ENCODE measurements around the gene SRRM1. TPM values are rescaled to one million over a fixed set of nuclear protein-coding genes. Genes with fewer than 3 reads are reported as not detected.

SRRM1 gene
- total and polyA plus RNA-seq, 10 of the 15 experiments (the other 5 are each of a cell fraction or from before 2014, with no cell fraction given): 36.8 to 285 (median 126) TPM

DNA sequence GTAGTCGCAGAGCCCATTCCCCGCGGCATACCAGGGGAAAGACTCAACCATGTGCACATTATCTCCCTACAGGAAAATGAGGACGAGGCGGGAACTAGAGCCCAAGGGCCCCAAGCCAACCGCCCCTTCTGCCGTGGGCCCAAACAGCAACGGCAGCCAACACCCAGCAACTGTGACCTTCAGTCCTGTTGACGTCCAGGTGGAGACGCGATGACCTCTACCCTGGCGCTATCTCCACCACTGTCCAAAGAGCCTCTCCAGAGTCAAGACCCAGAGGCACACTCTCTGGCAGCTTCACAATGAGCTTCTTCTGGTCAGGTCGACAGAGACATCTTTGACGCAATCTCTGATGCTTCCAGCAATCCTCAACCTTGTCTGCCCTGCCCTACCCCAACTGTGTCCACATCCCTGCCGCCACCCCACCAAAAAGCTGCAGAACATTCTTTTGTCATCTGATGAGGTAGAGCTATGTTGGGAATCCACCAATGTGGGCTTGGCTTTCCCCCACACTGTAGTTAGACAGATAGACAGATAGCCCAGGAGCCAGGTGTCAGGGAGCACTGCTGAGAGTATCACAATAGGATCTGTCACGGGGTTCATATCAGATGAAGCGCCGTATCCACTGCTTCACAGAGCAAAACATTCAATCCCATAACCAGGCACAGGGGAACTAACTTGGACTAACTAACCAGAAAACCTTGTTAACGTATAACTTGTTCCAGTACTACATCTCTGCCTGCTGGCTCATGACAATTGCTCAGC lies 37.4 kb upstream of the SRRM1 start:
- Histone ChIP-seq H2AFZ (ENCODE audit: control insufficient read depth, low read depth, low read length) (no peak overlapping the region), H3K27me3 (replicated peaks in 1 of 2; ENCODE audit: control insufficient read depth in 2 of 2, insufficient read depth in 2 of 2, low read length in 1 of 2) (peaks cover 0 to 6% of the 10 kb centered on the region in 2 experiments; a peak in 2 of 4 replicates), H3K27ac (ENCODE audit: control insufficient read depth, insufficient read depth) (no peak overlapping the region), H3K9ac (ENCODE audit: control insufficient read depth, insufficient read depth, low read length) (no peak overlapping the region), H3K4me2 (ENCODE audit: control insufficient read depth, insufficient read depth) (no peak overlapping the region), H3K4me3 (no peak overlapping the region), H3K4me1 (ENCODE audit: control insufficient read depth, insufficient read depth, low read length) (no peaks in the 10 kb centered on the region), H4K20me1 (ENCODE audit: control insufficient read depth, insufficient read depth) (no peaks in the 10 kb centered on the region), H3K79me2 (ENCODE audit: control insufficient read depth, insufficient read depth, low read length) (no peaks in the 10 kb centered on the region), H3K36me3 (ENCODE audit: control insufficient read depth in 2 of 2, insufficient read depth in 2 of 2, low read length in 1 of 2) (no peaks in the 10 kb centered on the region), H3K9me3 (replicated peaks; ENCODE audit: control insufficient read depth, insufficient read depth, low read length) (no peaks in the 10 kb centered on the region; the same call in 2 of the 3 replicates)
- FAIRE-seq (no peak), ATAC-seq (no peak), DNase-seq (ENCODE audit: low read depth, low spot score) (no peak)
- in situ Hi-C loops (cut with MboI) (no loop called here), intact Hi-C loops (cut with micrococcal nuclease; ENCODE audit: unreplicated experiment) (no loop called here)
- ChIA-PET RAD21 (ENCODE audit: unreplicated experiment) (no interaction called here), CTCF (no interaction called here), SMC1A (ENCODE audit: uncharacterized antibody, unreplicated experiment) (interaction anchor here (1.0 kb wide), 1 partner anchor 212 kb away, joined by 3 read pairs; no protein-coding TSS in a partner anchor), POLR2A (no interaction called here)
- WGBS (ENCODE audit: insufficient coverage, insufficient replicate concordance, low lambda C conversion rate, missing lambda C conversion rate): 72% methylated on average over 19 of the region's 19 CpGs
- TF ChIP-seq WRNIP1 (IDR thresholded peaks at IDR 0.05; ENCODE audit: borderline replicate concordance, low read depth, low read length): no peak
- no peak for TF ChIP-seq NR2F1 (conservative IDR thresholded peaks at IDR 0.05)
- TF ChIP-seq POLR2A (IDR thresholded peaks at IDR 0.05; ENCODE audit: low read depth, low read length): no peak
- no peak for TF ChIP-seq ESRRA (IDR thresholded peaks at IDR 0.05; ENCODE audit: low read length)
- TF ChIP-seq SRF (IDR thresholded peaks at IDR 0.05; ENCODE audit: low read depth in 2 of 2, low read length in 2 of 2): no peak
- TF ChIP-seq, protein P1, sequence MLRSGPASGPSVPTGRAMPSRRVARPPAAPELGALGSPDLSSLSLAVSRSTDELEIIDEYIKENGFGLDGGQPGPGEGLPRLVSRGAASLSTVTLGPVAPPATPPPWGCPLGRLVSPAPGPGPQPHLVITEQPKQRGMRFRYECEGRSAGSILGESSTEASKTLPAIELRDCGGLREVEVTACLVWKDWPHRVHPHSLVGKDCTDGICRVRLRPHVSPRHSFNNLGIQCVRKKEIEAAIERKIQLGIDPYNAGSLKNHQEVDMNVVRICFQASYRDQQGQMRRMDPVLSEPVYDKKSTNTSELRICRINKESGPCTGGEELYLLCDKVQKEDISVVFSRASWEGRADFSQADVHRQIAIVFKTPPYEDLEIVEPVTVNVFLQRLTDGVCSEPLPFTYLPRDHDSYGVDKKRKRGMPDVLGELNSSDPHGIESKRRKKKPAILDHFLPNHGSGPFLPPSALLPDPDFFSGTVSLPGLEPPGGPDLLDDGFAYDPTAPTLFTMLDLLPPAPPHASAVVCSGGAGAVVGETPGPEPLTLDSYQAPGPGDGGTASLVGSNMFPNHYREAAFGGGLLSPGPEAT (IDR thresholded peaks at IDR 0.05; ENCODE audit: low read depth): no peak
- TF ChIP-seq ZNF384 (IDR thresholded peaks at IDR 0.05; ENCODE audit: borderline replicate concordance, low read depth, low read length): no peak
- no peak for TF ChIP-seq CHD4 (IDR thresholded peaks at IDR 0.05)
- no peak for TF ChIP-seq SMAD1 (IDR thresholded peaks at IDR 0.05; ENCODE audit: low read depth, partially characterized antibody)
- no peak for TF ChIP-seq STAT1 (conservative IDR thresholded peaks at IDR 0.05)
- TF ChIP-seq ZNF207 (IDR thresholded peaks at IDR 0.05; ENCODE audit: borderline replicate concordance): no peak
- no peak for TF ChIP-seq BACH1 (IDR thresholded peaks at IDR 0.05; ENCODE audit: borderline replicate concordance)
- BruUV-seq (replicated peaks): no TSS peak
